GM19467 (cell line): ENCODE results near the gene CBX4.

Experiments used
- ATAC-seq: cut with Tn5 transposase; IDR thresholded peaks from one replicate; pipeline ENCODE4 v1.9.1; 2021; ENCODE audit warnings: mild to moderate bottlenecking, moderate library complexity; ENCODE audit not compliant: unreplicated experiment

Gene CBX4

DNA sequence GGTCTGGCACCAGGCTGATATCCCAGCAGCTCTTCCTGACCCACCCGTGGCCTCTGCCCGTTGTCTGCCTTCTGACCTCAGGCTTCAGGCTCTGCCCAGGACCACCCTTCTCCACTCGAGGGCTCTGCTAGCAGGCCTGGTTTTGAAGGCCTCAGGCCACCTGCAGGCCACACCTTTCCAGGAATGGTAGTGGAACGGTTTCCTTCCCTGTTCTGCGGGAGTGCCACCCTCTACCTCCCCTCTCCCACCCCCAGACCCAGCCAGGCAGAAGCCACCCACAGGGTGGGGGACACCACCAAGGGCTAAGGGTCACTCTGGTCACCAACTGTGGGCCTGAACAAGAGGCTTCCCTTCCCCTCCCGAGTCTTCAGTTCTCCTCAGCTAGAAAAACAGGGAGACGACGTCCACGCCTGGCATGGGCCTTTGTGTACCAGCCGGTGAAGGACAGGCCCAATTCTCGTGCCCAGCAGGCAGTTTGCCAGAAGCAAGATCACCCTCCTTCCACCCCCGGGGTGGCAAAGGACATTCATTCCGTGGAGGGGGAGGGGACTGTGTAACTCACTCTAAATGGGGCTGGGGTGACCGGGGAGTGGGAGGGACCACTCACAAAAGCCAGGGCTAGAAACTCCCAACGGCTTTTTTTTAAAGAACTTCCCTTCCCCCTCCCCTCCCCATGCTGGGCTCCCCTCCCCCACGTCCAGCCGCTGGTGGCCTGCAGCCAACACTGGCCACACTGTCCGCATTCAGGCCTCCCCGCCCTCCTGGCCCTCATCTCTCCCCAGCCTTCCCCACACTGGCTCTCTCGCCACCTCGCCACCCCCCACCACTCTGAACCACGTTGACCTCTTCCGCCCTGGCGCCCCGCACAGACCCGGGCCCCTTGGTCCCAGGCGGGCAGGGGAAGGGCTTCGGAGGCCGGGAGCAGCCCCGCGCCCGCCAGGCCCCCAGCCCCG is 7.7 kb downstream of the CBX4 start:
- no peak for ATAC-seq

DNA sequence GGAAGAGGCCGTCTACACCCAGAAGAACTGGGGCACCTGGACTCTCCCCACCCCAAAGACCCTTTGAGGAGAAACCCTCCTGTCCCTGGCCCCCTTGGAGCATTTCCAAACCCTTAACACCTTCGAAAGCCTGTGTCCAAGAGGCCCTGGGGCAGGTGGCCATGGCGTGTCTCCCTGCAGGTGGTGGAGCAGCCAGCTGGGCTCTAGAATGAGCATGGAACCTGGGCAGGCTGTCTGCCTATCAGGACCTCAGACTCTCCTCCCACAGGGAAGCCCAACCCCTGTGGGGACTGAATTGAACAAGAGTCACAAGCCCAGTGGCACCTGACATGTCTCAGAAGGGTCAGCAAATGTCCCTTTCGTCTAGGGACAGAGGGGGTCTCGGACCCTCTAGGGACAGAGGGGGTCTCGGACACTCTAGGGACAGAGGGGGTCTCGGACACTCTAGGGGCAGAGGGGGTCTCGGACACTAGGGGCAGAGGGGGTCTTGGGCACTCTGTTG is 8.4 kb downstream of the CBX4 start:
- no peak for ATAC-seq

DNA sequence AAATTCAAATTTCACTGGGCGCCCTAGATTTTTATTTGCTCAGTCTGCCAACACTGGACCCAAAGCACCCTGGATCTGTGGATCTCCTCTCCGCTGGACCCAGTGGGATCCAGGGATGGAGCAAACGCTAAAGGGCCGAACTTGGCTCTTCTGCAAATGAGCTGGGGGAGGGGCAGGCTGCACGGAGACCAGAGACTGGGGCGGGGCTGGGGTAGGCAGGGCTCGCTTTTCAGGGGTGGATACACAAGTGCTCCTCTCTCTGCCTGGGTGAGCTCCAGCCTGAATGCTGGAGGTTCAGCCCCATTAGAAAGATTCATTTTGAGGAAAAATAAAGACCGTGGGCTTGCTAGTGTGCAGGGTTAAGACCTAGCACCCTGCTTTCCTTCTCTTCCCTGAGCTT is 8.9 kb downstream of the CBX4 start:
- no peak for ATAC-seq

DNA sequence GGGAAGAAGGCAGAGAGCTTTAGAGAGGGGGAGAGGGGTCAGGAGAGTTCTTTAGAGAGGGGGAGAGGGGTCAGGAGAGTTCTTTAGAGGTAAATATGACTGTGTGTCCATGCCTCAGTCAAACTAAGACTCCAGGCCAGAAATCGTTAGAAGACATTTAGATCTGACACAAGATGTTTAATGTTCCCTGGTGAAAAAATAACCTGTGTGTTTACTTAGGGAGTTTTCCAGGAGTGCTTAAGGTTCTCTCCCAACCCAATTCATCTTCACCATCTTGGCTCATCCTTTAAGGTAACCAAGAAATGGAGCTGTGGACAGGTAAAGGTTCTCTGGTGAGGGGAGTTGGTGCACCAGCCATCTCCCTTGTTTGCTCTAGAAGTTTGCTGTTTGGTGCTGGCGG is 9.8 kb downstream of the CBX4 start:
- no peak for ATAC-seq

DNA sequence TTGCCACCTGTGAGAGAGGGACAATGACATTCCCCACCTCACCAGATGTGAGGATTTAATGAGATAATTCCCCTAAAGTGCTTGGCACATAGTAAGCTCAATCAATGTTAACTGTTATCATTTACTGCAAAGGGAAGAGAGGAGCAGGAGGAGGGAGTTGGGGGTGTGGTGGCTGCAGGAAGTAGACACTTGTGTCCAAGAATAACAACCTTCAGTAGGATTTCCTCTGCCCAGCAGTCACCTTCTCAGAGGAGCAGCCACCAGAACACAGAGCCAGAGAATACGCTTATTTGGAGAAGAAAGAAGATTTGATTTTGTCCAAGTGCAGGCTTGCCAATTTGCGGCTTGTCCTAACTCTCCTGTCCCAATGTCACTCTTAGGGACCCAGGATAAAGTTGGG is 10.2 kb downstream of the CBX4 start:
- ATAC-seq: no peak

DNA sequence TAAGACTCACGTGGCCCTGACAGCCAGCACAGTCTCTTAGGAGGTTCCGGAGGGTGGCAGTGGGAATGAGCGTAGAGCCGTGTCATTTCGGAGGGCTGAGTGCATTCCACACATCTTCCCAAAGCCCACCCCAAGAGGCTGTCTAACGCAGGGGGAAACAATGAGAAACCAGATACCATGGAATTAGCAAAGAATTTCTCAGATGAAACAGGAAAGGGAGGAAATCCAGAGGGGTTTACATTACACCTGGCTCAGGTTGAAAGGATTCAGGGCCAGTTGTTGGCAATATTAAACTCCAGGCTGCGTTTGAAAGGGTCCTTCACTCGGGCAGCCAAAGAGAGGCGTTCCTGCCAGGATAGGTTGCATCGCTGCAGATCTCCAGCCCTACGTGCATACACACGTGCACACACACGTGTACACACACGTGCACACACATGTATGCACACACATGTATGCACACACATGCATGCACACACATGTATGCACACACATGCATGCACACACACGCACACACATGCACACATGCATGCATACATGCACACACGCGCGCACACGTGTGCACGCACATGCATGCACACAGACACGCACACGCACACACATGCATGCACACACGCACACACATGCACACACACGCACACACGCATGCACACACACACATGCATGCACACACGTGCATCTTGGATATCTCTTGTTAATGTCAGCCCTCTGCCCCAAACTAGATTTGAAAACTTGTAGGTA is 12.2 kb downstream of the CBX4 start:
- ATAC-seq: no peak

DNA sequence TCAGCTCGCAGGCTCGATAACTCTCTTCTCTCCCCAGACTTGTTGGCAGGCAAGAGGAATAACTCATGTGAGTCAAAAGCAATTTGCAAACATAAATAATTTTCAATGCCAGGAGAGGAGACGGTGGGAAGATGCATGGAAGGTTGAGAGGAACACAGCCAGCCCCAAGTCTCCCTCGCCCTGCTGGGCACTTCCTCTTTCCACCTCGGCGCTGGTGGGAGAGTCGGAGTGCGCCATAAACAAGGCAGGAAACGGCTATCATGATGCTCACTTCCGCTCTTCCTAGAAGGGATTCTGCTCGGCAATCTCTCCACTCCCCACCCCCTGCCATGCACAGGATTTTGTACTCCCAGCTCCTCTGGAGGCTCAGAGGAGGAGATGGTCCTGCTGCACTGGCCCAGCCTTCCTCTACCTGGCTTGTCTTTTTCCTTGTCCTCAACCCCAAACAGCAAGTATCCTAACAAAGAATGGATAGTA is 13.0 kb downstream of the CBX4 start:
- ATAC-seq: no peak

DNA sequence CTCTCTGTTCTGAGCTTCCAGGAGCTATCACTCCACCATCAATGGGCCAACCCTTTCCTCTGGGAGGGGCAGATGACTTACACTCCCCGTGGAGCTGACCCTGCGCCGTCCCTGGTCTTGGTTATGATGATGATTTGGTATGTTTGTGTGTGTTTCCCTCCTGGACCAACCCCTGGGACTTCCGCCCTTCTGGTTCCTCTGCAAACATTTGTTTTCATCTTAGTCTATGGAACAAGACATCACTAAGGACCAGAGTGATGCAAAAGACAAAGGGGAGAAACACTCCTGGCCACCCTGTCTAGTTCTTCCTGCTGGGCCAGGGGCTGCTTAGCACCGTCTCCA is 13.7 kb downstream of the CBX4 start:
- ATAC-seq: no peak

DNA sequence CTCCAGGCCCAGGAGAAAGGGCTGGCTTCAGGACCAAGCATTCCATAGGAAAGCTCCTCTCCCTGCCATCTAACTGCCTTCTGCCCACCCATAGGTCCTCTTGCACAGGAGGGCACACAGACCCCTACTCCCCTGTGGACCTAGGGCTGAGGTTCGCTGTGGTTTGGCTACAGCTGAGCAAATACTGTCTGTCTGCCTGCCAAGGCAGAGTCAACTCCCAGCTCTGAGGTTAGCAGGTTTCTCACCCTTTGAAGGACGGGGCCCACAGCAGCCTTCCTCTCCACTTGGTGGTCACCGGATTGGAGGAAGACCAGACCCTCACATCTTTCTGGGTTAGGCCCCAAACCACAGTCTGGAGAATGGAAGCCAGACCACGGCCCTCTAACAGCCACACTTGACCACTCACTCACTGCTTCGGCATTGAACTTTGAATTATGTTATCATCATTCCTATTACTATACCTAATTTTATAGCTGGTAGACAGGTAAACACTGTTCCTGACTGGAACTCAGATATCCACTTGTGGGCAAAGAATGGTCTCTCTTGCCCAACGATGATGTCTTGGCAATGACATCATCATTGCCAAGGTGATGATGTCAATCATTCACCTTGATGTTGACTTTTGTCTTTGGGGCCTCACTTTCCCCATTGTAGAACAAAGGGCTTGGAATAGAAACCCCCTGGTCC is 14.2 kb downstream of the CBX4 start:
- ATAC-seq: no peak

DNA sequence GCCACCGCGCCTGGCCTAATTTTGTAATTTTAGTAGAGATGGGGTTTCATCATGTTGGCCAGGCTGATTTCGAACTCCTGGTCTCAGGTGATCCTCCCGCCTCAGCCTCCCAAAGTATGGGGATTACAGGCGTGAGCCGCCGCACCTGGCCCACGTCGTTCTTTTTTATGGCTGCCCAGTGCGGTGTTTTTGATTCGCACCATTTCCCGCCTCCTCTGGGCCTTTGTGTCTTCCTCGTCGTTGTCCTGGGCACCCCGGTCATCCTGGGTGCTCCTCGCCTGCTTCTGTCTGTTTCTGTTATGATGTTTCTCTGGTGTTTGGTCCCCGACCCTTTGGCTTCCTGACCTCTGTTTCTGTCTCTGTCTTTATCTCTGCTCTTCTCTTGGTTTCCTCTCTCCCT is 15.0 kb downstream of the CBX4 start:
- no peak for ATAC-seq

DNA sequence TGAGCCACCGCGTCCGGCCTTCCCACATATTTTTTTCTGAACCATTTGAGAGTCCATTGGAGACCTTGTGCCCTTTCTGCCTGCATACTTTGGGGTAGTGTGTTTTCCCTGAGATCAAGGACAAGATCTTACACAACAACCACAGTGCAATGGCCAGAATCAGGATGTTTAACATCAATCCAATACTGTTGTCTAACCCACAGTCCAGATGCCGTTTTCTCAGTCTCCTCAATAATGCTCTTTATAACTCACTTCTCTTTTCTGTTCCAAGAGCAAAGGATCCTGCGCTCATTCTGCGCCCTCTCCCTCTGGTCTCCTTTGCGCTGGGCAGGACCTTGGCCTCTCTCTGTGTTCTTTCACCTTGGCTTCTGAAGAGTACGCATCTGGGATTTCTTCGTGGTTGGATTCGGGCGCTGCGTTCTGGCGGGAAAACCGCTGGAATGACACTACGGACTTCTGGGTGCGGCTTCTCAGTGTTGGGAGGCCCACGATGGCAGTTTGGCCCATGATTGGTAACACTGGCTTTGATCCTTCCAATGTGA is 16.6 kb downstream of the CBX4 start:
- no peak for ATAC-seq

DNA sequence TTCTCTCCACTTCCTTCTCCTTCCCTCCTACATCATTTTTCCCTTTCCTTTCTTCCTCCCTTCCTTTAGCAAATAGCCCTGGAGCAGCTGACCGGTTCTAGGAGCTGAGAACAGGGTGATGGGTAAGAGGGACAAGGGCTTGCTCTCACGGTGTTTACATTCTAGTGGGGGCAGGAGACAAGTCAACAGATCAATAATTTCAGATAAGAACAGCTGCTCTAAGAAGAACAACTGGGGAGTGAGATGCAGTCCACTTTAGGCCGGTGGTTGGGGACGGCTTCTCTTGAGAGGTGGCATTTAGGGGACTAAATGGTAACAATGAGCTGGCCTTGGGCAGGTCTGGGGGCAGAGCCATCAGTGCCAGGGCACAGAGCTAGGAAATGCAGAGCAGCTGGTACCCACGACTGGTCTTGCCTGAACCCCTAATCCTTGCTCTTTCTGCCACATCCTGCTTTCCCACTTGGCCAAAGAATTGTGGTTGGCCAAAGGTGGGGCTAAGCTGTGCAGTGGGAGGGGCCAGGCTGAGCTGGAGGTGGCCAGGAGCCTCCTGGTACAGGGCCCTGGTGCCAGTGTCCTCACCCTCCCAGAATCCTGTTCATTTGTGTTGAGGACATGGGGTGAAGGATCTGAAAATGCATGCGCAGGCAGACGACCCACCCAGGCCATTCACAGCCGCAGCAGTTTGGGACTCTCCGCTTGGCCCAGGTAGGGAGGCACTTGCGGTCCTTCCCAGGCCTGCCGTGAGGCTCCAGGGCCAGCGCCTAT is 17.7 kb downstream of the CBX4 start:
- ATAC-seq: no peak

DNA sequence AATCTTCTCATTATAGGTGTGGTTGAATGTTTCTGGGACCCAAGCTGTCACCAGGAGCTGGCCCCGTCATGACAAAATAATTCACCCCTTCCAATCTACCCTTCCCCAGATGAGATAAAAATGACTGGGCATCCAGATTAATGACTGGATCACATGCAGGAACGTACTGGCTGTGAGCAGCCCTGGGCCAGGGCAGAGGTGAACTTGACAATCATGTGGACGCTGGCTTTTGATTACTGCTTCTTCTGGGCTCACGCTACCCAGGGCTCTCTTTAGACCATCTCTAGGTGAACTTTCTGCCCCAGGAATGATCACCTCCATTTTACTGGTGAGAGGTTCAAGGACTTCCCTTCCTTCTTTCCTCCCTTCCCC is 18.3 kb downstream of the CBX4 start:
- no peak for ATAC-seq

DNA sequence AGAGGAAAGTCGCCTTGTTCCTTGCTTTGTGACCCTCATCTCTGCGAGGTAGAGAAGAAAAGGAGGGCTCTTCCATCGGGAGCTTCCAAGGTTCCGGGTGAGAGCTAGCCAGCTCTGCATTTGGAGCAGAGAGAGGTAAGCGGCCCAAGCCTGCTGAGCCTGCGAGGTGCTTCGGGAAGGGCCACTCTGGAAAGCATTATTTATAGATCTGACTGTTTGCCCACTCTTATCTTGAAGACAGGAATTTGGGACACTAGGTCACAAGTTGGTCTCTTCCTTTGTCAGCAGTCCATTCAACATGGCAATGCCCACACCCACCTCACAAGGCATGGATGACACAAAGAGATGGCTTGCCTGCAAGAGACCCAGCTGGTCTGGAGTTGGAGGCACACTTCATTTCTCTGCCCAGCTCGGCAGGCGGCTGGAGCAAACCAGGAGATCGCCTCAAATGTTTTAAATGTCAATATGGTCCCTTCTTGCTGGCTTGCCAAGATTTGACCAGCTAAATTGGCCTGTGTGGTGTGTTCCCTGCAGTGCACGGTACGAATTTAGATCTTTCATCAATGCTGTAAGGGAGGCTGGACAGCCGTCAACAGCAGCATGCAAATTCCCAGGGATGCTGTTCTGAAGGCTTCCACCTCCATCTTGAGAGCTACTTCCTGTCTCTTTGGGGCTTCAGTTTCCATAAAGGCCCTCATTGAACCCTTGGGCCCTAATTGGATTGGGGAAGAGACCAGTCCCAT is 19.5 kb downstream of the CBX4 start:
- no peak for ATAC-seq

DNA sequence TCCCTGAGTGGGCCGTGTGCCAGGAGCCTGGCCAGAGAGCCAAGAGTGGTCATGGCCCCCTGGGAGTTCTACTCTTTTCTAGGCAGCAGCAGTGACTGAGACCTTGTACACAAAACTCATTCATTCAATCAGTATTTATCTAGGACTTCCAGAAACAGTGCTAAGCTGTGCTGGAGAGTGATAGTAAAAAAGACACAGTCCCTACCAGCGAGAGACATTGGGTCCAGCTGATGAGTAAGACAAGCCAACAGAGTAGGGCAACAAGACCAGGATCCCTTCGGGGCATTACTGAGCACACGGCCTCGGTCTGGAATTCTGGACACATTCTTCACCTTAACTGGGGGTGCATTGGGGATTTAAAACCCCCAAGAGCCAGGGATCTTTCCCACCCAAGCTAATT is 20.2 kb downstream of the CBX4 start:
- ATAC-seq: no peak

DNA sequence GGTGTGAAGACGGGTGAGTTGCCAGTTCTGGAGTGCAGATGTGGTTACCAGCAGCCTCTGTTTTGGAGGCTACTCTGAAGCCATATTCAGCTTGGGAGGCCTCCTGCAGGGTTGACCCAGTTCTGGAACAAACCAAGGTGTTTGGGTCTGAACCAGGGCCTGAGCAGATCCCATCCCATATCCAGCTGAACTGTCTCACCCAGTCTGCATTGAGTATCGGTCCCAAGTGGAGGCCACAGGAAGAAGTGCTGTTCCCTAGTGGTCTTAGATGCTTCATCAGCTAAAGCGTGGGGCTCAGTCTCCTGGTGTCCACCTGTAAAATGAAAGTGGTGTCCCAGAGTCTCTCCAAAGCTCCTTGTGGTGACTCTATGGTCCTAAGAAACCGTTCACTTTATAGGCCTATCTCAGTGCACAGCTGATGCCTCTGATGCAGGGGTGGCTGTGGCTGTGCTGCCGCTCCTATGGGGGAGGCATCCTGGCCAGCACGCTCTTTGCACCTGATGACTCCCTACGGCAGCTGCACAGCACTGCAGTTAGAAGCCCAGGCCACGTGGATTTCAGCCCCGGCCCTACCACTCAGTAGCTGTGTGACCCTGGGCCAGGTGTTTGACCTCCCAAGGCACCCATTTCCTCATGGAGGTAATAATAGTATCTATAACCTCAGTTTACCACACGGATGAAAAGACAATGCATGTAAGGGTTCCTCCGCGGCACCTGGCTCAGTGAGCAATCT is 21.0 kb downstream of the CBX4 start:
- ATAC-seq: no peak

DNA sequence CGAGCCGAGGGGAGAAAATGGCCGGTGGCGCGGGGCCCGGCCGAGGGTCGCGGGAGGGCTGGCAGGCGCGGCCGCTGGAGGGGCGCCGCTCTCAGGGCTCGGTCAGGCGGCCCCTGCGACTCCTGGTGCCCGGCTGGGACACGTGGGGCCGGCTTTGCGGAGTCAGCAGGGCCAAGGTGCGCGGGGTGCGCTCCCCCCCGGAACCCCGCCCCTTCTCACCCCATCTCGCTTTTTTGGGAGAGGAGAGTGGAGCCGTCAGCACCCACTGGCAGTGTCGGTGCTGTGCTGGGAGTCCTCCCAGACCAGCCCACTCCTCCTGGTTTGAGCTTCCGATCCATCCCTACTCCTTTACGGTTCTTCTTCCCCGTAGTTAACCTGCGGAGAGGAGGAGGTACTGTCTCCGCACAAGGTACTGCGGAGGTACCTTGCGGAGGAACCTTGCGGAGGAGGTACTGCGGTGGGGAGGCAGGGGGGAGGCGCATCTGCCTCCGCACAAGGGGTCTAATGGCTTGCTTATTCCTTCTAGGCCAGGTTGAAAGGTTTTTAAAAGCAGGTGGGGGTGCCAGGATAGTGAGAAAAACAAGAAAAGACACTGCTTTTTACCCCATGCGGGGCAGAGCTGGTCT is 23.3 kb downstream of the CBX4 start:
- no peak for ATAC-seq

DNA sequence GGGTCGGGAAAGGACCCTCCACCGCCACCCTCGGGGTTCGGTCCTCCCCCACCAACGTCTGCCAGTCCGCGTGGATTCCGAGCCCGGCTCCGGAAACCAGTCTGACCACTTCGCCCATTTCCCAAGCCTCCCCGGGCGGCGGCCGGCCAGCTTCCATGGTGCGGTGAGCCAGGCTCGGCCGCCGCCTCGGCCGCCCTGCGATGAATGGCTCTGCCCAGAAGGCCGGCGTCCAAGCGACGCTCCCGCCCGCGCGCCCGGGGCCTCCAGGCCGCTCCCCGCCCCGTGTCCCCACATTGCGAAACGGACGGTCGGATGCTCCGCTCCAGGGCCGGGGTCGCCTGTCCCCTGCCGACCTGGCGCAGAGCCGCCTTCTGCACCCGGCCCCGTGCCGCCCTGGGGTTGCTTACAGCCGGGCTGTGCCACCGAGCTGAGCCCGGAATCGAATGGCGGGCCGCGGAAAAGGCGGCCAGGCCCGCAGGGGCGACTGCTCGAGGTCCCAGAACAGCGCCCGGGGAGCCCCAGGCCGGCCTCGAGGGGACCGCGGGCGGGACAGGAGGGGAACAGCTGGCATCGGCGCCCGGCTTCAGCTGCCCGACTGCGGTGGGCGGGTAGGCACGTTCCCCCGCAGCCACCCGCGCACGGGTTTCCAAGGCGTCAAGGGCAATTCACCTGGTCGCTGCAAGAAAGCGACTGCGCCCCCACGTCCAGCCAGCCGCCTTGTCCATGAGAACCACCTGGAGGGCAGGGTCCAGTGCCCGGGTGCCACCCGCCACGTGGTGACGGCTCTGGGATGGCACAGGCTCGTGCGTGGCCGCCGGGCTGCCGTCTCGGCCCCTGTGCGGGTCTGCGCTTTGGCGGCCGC is 24.0 kb downstream of the CBX4 start:
- no peak for ATAC-seq
